Stimulated activated naive CD8-positive, alpha-beta T cell treated with anti-CD3 and anti-CD28 coated beads, Interleukin-15, amount 100 ng/mL, for 72 hours (primary cell): ENCODE data around the gene GPI.
"Not testable (repeated sequence)": the region's sequence is repeated elsewhere in the genome, so short reads cannot be mapped to it uniquely, and the experiment has no call there.

Source experiments
- ATAC-seq: fragments of 150-1000 bp; cut with Tn5 transposase; 2 replicates; pipeline ENCODE4 v1.10.0; 2021; ENCODE audit warnings: mild to moderate bottlenecking, moderate library complexity
- DNase-seq, 2 donors: peaks; one replicate each; pipeline ENCODE4 v3.0.0; 2021 to 2022
- H3K27ac Mint-ChIP-seq, 2 donors: one replicate each; pipeline ENCODE4 v1.8.0; 2022; ENCODE audit warnings: mild to moderate bottlenecking in 2 of 2, mixed read lengths in 2 of 2, moderate library complexity in 2 of 2
- H3K27me3 Mint-ChIP-seq: one replicate; pipeline ENCODE4 v1.8.0; 2022; ENCODE audit warnings: mixed read lengths
- H3K4me1 Mint-ChIP-seq: one replicate; pipeline ENCODE4 v1.8.0; 2022; ENCODE audit warnings: mild to moderate bottlenecking, mixed read lengths
- H3K4me3 Mint-ChIP-seq, 2 donors: one replicate each; pipeline ENCODE4 v1.8.0; 2022; ENCODE audit warnings: mild to moderate bottlenecking in 2 of 2, mixed read lengths in 2 of 2, moderate library complexity in 1 of 2
- H3K9me3 Mint-ChIP-seq, 2 donors: one replicate each; pipeline ENCODE4 v1.8.0; 2022; ENCODE audit warnings: mixed read lengths in 2 of 2

GPI gene

GRCh38 chr19:34400844-34401243 is 35.8 kb downstream of the GPI start:
- not testable (repeated sequence) for H3K27me3 Mint-ChIP-seq, ATAC-seq, DNase-seq, H3K9me3 Mint-ChIP-seq, H3K27ac Mint-ChIP-seq, H3K4me3 Mint-ChIP-seq
- peaks cover 23% of the 10 kb centered on the region for H3K4me1 Mint-ChIP-seq

GRCh38 chr19:34402074-34402600 is 37.1 kb downstream of the GPI start:
- DNase-seq = no peak
- Mint-ChIP-seq H3K9me3 (no peaks in the 10 kb centered on the region), H3K4me3 (no peak overlapping the region), H3K4me1 (peaks cover 33% of the 10 kb centered on the region), H3K27me3 (no peaks in the 10 kb centered on the region), H3K27ac (no peak overlapping the region)
- ATAC-seq = no peak

GRCh38 chr19:34403784-34404108 is 38.8 kb downstream of the GPI start:
- DNase-seq (no peak), ATAC-seq (peak; percentile 46)
- Mint-ChIP-seq H3K27ac (peak overlapping the region; percentile 19 to 94), H3K4me1 (peaks cover 46% of the 10 kb centered on the region), H3K27me3 (no peaks in the 10 kb centered on the region), H3K9me3 (no peaks in the 10 kb centered on the region), H3K4me3 (peak overlapping the region; percentile 95 to 99)

- H3K4me1 Mint-ChIP-seq = peaks cover 52% of the 10 kb centered on the region
- peak; percentile 88 to 91 for DNase-seq
- ATAC-seq = peak; percentile 97
- peak within 1 kb of the TSS; percentile 94 to 98 for H3K27ac Mint-ChIP-seq
- H3K9me3 Mint-ChIP-seq = no peaks in the 10 kb centered on the region
- H3K4me3 Mint-ChIP-seq = peak within 1 kb of the TSS; percentile 95 to 99
- no peaks in the 10 kb centered on the region for H3K27me3 Mint-ChIP-seq
Observed at GRCh38 chr19:34404109-34404909, 39.3 kb downstream of the GPI start, which contains the start of gene PDCD2L. Gene PDCD2L, plus strand, starts transcription at chr19:34404399. Its CDS starts 32 bp downstream, at chr19:34404431.

- DNase-seq (no peak), ATAC-seq (no peak)
- Mint-ChIP-seq H3K27me3 (no peaks in the 10 kb centered on the region), H3K4me1 (peaks cover 55% of the 10 kb centered on the region), H3K27ac (peak overlapping the region in 1 of 2 donors; percentile 19), H3K4me3 (peak overlapping the region; percentile 95 to 99), H3K9me3 (no peaks in the 10 kb centered on the region)
Observed at GRCh38 chr19:34405892-34406660, 41.1 kb downstream of the GPI start.

- DNase-seq (no peak), ATAC-seq (no peak)
- Mint-ChIP-seq H3K27ac (no peak overlapping the region), H3K27me3 (no peaks in the 10 kb centered on the region), H3K4me3 (no peak overlapping the region), H3K9me3 (no peaks in the 10 kb centered on the region), H3K4me1 (peaks cover 55% of the 10 kb centered on the region)
Observed at GRCh38 chr19:34408411-34408810, 43.4 kb downstream of the GPI start.

GRCh38 chr19:34409189-34410164 is 44.5 kb downstream of the GPI start:
- Mint-ChIP-seq H3K4me1 (peaks cover 44% of the 10 kb centered on the region), H3K27ac (peak overlapping the region; percentile 67 to 79), H3K4me3 (no peak overlapping the region), H3K9me3 (no peaks in the 10 kb centered on the region), H3K27me3 (no peaks in the 10 kb centered on the region)
- no peak for ATAC-seq
- DNase-seq = no peak

GRCh38 chr19:34411216-34411615 is 46.2 kb downstream of the GPI start:
- Mint-ChIP-seq H3K4me1 (peaks cover 31% of the 10 kb centered on the region), H3K27me3 (no peaks in the 10 kb centered on the region), H3K4me3 (no peak overlapping the region), H3K9me3 (no peaks in the 10 kb centered on the region), H3K27ac (no peak overlapping the region)
- DNase-seq (no peak), ATAC-seq (no peak)

- ATAC-seq (no peak), DNase-seq (no peak)
- Mint-ChIP-seq H3K4me3 (no peak overlapping the region), H3K27me3 (no peaks in the 10 kb centered on the region), H3K9me3 (no peaks in the 10 kb centered on the region), H3K27ac (peak overlapping the region in 1 of 2 donors; percentile 59), H3K4me1 (no peaks in the 10 kb centered on the region)
Observed at GRCh38 chr19:34416021-34416545, 51.1 kb downstream of the GPI start.

- Mint-ChIP-seq H3K27ac (no peak overlapping the region), H3K4me3 (no peak overlapping the region), H3K4me1 (no peaks in the 10 kb centered on the region), H3K27me3 (no peaks in the 10 kb centered on the region), H3K9me3 (no peaks in the 10 kb centered on the region)
- ATAC-seq = no peak
- DNase-seq = no peak
Observed at GRCh38 chr19:34418300-34418699, 53.3 kb downstream of the GPI start.

GRCh38 chr19:34426096-34426661 is 61.2 kb downstream of the GPI start:
- DNase-seq = no peak
- Mint-ChIP-seq H3K9me3 (no peaks in the 10 kb centered on the region), H3K4me1 (peaks cover 22% of the 10 kb centered on the region), H3K27me3 (no peaks in the 10 kb centered on the region), H3K4me3 (no peak overlapping the region), H3K27ac (peak overlapping the region in 1 of 2 donors; percentile 14)
- no peak for ATAC-seq

GRCh38 chr19:34428549-34429285 is 63.7 kb downstream of the GPI start:
- ATAC-seq (peak; percentile 62), DNase-seq (peak in 1 of 2 donors; percentile 52)
- peak overlapping the region; percentile 91 to 97 for H3K27ac Mint-ChIP-seq
- no peaks in the 10 kb centered on the region for H3K27me3 Mint-ChIP-seq
- peak overlapping the region; percentile 88 to 95 for H3K4me3 Mint-ChIP-seq
- H3K9me3 Mint-ChIP-seq = no peaks in the 10 kb centered on the region
- H3K4me1 Mint-ChIP-seq = peaks cover 36% of the 10 kb centered on the region

- H3K9me3 Mint-ChIP-seq = no peaks in the 10 kb centered on the region
- no peak for DNase-seq
- H3K4me1 Mint-ChIP-seq = peaks cover 36% of the 10 kb centered on the region
- no peak overlapping the region for H3K27ac Mint-ChIP-seq
- no peaks in the 10 kb centered on the region for H3K27me3 Mint-ChIP-seq
- H3K4me3 Mint-ChIP-seq = peak overlapping the region; percentile 88 to 95
- no peak for ATAC-seq
Observed at GRCh38 chr19:34429553-34429952, 64.6 kb downstream of the GPI start.
